SK-N-SH treated with all-trans-retinoic acid at 6 μM for 48 hours (cell line): ENCODE results near the gene NUCB2.

ENCODE experiments used
- ATAC-seq: fragments of 200-7000 bp; cut with Tn5 transposase; 3 replicates; pipeline ENCODE4 v1.9.1; 2020; ENCODE audit warnings: mild to moderate bottlenecking, moderate library complexity
- ARNTL ChIP-seq: fragments of 450-650 bp; formaldehyde crosslinking; IDR thresholded peaks from 2 replicates; pipeline ENCODE4 v1.5.0; 2020; ENCODE audit warnings: low read depth, mild to moderate bottlenecking, moderate library complexity, borderline replicate concordance
- CREB5 ChIP-seq: fragments of 250-450 bp; sonication (Bioruptor Pico); IDR thresholded peaks from 2 replicates; pipeline ENCODE4 v1.5.1; 2020; ENCODE audit warnings: low read depth, mild to moderate bottlenecking, moderate library complexity
- ESRRG ChIP-seq: fragments of 250-450 bp; sonication (Bioruptor Pico); IDR thresholded peaks from 2 replicates; pipeline ENCODE4 v1.6.1; 2021; ENCODE audit warnings: mild to moderate bottlenecking
- ISL1 ChIP-seq: fragments of 250-450 bp; sonication (Bioruptor Pico); IDR thresholded peaks from 2 replicates; pipeline ENCODE4 v2.1.2; 2022; ENCODE audit warnings: mild to moderate bottlenecking, moderate library complexity
- OSR1 ChIP-seq: fragments of 250-450 bp; sonication (Bioruptor Pico); IDR thresholded peaks from 2 replicates; pipeline ENCODE4 v1.8.0; 2022; ENCODE audit warnings: moderate library complexity, mild to moderate bottlenecking, inconsistent platforms
- PPARA ChIP-seq: fragments of 250-450 bp; sonication (Bioruptor Pico); IDR thresholded peaks from 2 replicates; pipeline ENCODE4 v1.5.0; 2020; ENCODE audit warnings: mild to moderate bottlenecking, borderline replicate concordance
- RARB ChIP-seq: fragments of 250-450 bp; sonication (Bioruptor Pico); IDR thresholded peaks from 2 replicates; pipeline ENCODE4 v1.8.0; 2021; ENCODE audit warnings: mild to moderate bottlenecking, moderate library complexity
- SNAI2 ChIP-seq: fragments of 250-450 bp; sonication (Bioruptor Pico); IDR thresholded peaks from 2 replicates; pipeline ENCODE4 v1.5.0; 2020; ENCODE audit warnings: mild to moderate bottlenecking, moderate library complexity
- TCF4 ChIP-seq: fragments of 250-450 bp; sonication (Bioruptor Pico); IDR thresholded peaks from 2 replicates; pipeline ENCODE4 v1.8.0; 2021; ENCODE audit warnings: mild to moderate bottlenecking, moderate library complexity, borderline replicate concordance
- TOX ChIP-seq: fragments of 250-450 bp; sonication (Bioruptor Pico); IDR thresholded peaks from 2 replicates; pipeline ENCODE4 v1.8.0; 2021; ENCODE audit warnings: mild to moderate bottlenecking, moderate library complexity, borderline replicate concordance
- ZC3H10 ChIP-seq: fragments of 250-450 bp; sonication (Bioruptor Pico); IDR thresholded peaks from 2 replicates; pipeline ENCODE4 v1.5.1; 2021; ENCODE audit warnings: mild to moderate bottlenecking, moderate library complexity
- ZFP30 ChIP-seq: fragments of 450-650 bp; formaldehyde crosslinking; IDR thresholded peaks from 2 replicates; pipeline ENCODE4 v1.5.0; 2022; ENCODE audit warnings: mild to moderate bottlenecking, moderate library complexity
- ZNF565 ChIP-seq: fragments of 450-650 bp; formaldehyde crosslinking; conservative IDR thresholded peaks from 2 replicates; pipeline ENCODE4 v1.5.0; 2020; ENCODE audit warnings: low read depth, mild to moderate bottlenecking, moderate library complexity
- ZNF70 ChIP-seq: fragments of 450-650 bp; formaldehyde crosslinking; IDR thresholded peaks from 2 replicates; pipeline ENCODE4 v1.5.0; 2020; ENCODE audit warnings: mild to moderate bottlenecking, moderate library complexity
- ZNF8 ChIP-seq: fragments of 450-650 bp; formaldehyde crosslinking; IDR thresholded peaks from 2 replicates; pipeline ENCODE4 v1.5.0; 2020; ENCODE audit warnings: mild to moderate bottlenecking, moderate library complexity
- TF ChIP-seq, protein P1 (sequence below): fragments of 250-450 bp; sonication (Bioruptor Pico); IDR thresholded peaks from 2 replicates; pipeline ENCODE4 v1.5.0; 2020; ENCODE audit warnings: mild to moderate bottlenecking, moderate library complexity
- TF ChIP-seq, protein P2 (sequence below): fragments of 250-450 bp; sonication (Bioruptor Pico); IDR thresholded peaks from 2 replicates; pipeline ENCODE4 v1.8.0; 2021; ENCODE audit warnings: low read depth, mild to moderate bottlenecking, moderate library complexity, borderline replicate concordance
- TF ChIP-seq, protein P3 (sequence below): fragments of 250-450 bp; sonication (Bioruptor Pico); IDR thresholded peaks from 2 replicates; pipeline ENCODE4 v1.5.1; 2021; ENCODE audit warnings: mild to moderate bottlenecking, moderate library complexity
- TF ChIP-seq, protein P4 (sequence below): fragments of 250-450 bp; sonication (Bioruptor Pico); IDR thresholded peaks from 2 replicates; pipeline ENCODE4 v1.8.0; 2020; ENCODE audit warnings: mild to moderate bottlenecking, moderate library complexity, borderline replicate concordance

The NUCB2 gene

GRCh38 chr11:17343257-17343656 is 66.7 kb downstream of the NUCB2 start:
- TF ChIP-seq ZFP30 (CRISPR knock-in tag) = no peak
- TF ChIP-seq TOX (CRISPR knock-in tag) = no peak
- no peak for TF ChIP-seq PPARA (CRISPR knock-in tag)
- TF ChIP-seq ZC3H10 (CRISPR knock-in tag) = no peak
- TF ChIP-seq ISL1 (CRISPR knock-in tag) = no peak
- no peak for TF ChIP-seq ESRRG (CRISPR knock-in tag)
- no peak for TF ChIP-seq ZNF70

DNA sequence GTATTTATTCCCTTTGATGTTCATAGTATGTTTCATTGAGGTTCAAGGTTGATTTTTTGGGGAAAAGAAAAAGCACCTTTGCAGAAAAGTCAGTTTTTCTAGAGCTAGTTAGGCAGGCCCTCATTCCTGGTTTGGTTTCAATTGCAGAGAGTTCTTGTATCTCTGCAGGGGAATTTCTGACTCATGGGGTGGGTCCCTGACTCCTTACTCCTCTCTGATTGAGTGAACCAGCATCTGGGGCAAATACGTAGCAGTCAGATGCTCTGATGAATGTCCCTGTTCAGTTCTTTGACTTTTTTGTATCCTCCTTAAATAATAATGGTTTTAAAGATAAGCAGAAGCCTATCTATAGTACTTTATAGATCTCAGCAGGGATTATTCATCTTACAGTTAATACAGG is 67.4 kb downstream of the NUCB2 start:
- no peak for TF ChIP-seq ARNTL
- TF ChIP-seq, protein P1, sequence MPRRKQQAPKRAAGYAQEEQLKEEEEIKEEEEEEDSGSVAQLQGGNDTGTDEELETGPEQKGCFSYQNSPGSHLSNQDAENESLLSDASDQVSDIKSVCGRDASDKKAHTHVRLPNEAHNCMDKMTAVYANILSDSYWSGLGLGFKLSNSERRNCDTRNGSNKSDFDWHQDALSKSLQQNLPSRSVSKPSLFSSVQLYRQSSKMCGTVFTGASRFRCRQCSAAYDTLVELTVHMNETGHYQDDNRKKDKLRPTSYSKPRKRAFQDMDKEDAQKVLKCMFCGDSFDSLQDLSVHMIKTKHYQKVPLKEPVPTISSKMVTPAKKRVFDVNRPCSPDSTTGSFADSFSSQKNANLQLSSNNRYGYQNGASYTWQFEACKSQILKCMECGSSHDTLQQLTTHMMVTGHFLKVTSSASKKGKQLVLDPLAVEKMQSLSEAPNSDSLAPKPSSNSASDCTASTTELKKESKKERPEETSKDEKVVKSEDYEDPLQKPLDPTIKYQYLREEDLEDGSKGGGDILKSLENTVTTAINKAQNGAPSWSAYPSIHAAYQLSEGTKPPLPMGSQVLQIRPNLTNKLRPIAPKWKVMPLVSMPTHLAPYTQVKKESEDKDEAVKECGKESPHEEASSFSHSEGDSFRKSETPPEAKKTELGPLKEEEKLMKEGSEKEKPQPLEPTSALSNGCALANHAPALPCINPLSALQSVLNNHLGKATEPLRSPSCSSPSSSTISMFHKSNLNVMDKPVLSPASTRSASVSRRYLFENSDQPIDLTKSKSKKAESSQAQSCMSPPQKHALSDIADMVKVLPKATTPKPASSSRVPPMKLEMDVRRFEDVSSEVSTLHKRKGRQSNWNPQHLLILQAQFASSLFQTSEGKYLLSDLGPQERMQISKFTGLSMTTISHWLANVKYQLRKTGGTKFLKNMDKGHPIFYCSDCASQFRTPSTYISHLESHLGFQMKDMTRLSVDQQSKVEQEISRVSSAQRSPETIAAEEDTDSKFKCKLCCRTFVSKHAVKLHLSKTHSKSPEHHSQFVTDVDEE (CRISPR knock-in tag) = no peak
- TF ChIP-seq, protein P2, sequence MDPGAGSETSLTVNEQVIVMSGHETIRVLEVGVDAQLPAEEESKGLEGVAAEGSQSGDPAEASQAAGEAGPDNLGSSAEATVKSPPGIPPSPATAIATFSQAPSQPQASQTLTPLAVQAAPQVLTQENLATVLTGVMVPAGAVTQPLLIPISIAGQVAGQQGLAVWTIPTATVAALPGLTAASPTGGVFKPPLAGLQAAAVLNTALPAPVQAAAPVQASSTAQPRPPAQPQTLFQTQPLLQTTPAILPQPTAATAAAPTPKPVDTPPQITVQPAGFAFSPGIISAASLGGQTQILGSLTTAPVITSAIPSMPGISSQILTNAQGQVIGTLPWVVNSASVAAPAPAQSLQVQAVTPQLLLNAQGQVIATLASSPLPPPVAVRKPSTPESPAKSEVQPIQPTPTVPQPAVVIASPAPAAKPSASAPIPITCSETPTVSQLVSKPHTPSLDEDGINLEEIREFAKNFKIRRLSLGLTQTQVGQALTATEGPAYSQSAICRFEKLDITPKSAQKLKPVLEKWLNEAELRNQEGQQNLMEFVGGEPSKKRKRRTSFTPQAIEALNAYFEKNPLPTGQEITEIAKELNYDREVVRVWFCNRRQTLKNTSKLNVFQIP = no peak
- no peak for TF ChIP-seq ZC3H10 (CRISPR knock-in tag)
- no peak for TF ChIP-seq RARB (CRISPR knock-in tag)
- TF ChIP-seq TOX (CRISPR knock-in tag) = no peak
- TF ChIP-seq CREB5 (CRISPR knock-in tag) = no peak
- TF ChIP-seq ISL1 (CRISPR knock-in tag) = no peak
- TF ChIP-seq ZNF70 = no peak
- no peak for TF ChIP-seq ZFP30 (CRISPR knock-in tag)
- TF ChIP-seq ZNF565 (CRISPR knock-in tag) = no peak
- peak; percentile 88 for ATAC-seq

More at GRCh38 chr11:17343257-17343656, 66.7 kb downstream of the NUCB2 start:
- ATAC-seq = no peak

DNA sequence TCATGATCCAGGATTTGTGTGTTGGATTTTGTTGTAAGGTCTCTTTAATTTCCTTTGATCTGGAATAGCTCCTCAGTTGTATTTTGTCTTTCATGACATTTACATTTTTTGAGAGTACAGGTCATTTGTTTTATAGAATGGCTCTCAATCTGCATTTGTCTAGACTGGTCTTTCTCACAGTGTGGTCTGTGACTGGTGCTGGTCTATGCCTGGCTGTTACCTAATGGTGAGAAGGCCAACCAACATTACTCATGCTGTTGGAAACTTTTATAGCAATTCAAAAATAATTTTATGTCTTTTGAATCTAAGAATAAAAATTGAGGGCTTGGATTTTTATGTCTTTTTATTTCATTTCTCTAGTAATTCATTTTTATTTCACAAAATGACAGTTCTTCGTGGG is 71.1 kb downstream of the NUCB2 start:
- no peak for TF ChIP-seq CREB5 (CRISPR knock-in tag)
- no peak for TF ChIP-seq TOX (CRISPR knock-in tag)
- no peak for TF ChIP-seq TCF4 (CRISPR knock-in tag)
- TF ChIP-seq ZNF70 = no peak
- TF ChIP-seq ZC3H10 (CRISPR knock-in tag) = no peak
- TF ChIP-seq, protein P3, sequence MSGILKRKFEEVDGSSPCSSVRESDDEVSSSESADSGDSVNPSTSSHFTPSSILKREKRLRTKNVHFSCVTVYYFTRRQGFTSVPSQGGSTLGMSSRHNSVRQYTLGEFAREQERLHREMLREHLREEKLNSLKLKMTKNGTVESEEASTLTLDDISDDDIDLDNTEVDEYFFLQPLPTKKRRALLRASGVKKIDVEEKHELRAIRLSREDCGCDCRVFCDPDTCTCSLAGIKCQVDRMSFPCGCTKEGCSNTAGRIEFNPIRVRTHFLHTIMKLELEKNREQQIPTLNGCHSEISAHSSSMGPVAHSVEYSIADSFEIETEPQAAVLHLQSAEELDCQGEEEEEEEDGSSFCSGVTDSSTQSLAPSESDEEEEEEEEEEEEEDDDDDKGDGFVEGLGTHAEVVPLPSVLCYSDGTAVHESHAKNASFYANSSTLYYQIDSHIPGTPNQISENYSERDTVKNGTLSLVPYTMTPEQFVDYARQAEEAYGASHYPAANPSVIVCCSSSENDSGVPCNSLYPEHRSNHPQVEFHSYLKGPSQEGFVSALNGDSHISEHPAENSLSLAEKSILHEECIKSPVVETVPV (CRISPR knock-in tag) = no peak
- TF ChIP-seq SNAI2 (CRISPR knock-in tag) = no peak
- TF ChIP-seq ZFP30 (CRISPR knock-in tag) = no peak
- no peak for ATAC-seq

DNA sequence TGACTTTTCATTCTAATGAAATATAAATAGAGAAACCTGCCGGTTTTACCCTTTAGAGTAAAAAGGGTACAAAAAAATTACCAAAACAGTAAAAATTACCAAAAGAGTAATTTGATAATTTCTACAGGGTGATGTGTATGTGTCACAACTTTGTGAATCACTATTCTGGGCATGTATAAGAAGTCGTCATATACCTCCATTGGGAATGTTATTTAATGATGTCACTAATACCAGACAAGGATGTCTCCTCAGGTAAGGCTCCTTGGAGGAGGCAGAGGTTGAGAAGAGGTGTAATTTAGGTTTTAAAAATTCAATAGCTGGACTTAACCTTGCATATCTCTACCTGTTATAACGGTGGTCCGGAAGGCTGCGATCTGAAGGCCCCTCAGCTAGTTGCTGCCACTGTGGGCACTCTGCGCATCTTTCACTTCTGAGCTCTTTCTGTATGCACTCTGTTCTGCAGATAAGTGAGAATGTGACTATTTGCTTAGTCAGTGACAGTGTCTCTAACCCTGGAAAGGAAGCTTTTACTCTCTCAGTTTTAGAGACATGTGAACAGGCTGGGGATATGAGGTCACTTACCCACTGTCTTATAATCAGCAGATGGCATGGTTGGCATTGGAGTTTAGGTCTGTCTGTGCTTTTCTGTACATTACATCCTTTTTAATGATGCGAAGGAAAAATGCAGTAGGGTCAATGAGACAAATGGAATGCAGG is 74.1 kb downstream of the NUCB2 start:
- ATAC-seq = no peak
- TF ChIP-seq TCF4 (CRISPR knock-in tag) = no peak
- TF ChIP-seq ARNTL = no peak
- TF ChIP-seq, protein P4, sequence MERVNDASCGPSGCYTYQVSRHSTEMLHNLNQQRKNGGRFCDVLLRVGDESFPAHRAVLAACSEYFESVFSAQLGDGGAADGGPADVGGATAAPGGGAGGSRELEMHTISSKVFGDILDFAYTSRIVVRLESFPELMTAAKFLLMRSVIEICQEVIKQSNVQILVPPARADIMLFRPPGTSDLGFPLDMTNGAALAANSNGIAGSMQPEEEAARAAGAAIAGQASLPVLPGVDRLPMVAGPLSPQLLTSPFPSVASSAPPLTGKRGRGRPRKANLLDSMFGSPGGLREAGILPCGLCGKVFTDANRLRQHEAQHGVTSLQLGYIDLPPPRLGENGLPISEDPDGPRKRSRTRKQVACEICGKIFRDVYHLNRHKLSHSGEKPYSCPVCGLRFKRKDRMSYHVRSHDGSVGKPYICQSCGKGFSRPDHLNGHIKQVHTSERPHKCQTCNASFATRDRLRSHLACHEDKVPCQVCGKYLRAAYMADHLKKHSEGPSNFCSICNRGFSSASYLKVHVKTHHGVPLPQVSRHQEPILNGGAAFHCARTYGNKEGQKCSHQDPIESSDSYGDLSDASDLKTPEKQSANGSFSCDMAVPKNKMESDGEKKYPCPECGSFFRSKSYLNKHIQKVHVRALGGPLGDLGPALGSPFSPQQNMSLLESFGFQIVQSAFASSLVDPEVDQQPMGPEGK = no peak
- TF ChIP-seq, protein P1 (CRISPR knock-in tag) = no peak
- TF ChIP-seq ZNF8 (CRISPR knock-in tag) = no peak
- no peak for TF ChIP-seq ZNF70
- no peak for TF ChIP-seq OSR1 (CRISPR knock-in tag)
- TF ChIP-seq, protein P3 (CRISPR knock-in tag) = no peak
- TF ChIP-seq RARB (CRISPR knock-in tag) = no peak
